ENCODE measurements around the gene KRTCAP2.

DNA sequence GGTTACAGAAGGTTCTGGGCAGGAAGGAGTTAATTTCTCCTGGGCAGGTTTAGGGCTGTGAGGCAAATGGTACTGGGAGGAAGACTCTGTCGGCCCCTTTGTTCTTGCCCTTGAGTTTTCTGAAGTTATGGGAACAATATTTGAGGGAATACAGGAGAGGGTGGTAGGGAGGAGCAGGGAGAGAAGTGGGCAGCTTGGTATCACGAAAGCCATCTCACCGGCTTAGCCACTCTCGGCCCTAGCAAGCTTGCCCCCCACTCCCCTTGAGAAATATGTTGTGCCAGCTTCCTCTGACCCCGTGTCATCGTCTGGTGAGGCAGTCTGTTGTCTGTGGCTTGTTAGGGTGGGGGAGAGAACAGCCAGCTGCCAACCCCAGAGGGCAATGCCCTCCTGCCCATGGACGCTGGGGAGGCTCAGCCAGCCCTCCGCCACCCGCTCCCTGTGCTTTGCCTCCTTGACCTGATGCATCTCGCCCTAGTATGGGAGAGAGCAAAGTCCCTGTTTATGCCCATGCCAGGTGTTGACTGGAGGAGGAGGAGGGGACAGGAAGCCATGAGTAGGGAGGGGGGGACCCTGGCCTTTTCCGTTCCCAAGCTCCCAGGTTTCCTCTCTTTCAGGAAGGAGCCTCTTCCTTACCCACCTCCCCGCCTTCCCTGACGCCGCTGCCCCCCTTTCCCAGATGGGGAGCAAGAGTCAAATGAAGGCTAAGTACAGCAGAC, 44.2 kb downstream of the KRTCAP2 start:
- TF ChIP-seq, protein P1, sequence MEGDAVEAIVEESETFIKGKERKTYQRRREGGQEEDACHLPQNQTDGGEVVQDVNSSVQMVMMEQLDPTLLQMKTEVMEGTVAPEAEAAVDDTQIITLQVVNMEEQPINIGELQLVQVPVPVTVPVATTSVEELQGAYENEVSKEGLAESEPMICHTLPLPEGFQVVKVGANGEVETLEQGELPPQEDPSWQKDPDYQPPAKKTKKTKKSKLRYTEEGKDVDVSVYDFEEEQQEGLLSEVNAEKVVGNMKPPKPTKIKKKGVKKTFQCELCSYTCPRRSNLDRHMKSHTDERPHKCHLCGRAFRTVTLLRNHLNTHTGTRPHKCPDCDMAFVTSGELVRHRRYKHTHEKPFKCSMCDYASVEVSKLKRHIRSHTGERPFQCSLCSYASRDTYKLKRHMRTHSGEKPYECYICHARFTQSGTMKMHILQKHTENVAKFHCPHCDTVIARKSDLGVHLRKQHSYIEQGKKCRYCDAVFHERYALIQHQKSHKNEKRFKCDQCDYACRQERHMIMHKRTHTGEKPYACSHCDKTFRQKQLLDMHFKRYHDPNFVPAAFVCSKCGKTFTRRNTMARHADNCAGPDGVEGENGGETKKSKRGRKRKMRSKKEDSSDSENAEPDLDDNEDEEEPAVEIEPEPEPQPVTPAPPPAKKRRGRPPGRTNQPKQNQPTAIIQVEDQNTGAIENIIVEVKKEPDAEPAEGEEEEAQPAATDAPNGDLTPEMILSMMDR (conservative IDR thresholded peaks at IDR 0.05), result no peak
- no peak for TF ChIP-seq EZH2 (IDR thresholded peaks at IDR 0.05; ENCODE audit: low read depth)

Data from PC-9 (cell line).